Lower lobe of right lung (tissue), 2 donors: ENCODE results near the gene FRMPD4. TPM values are rescaled to one million over a fixed set of nuclear protein-coding genes. Genes with fewer than 3 reads are reported as not detected.

Source experiments
- ATAC-seq, 2 donors: fragments of 200-7000 bp; cut with Tn5 transposase; one replicate each; pipeline ENCODE4 v1.9.1; 2020 to 2022; ENCODE audit warnings: mild to moderate bottlenecking in 2 of 2, moderate library complexity in 2 of 2
- DNase-seq: peaks from one replicate; pipeline ENCODE4 v3.0.0-alpha.2; 2020
- H3K27ac ChIP-seq: fragments of 200-600 bp; one replicate; pipeline ENCODE4 v1.8.0; 2022
- H3K27me3 ChIP-seq: fragments of 200-600 bp; one replicate; pipeline ENCODE4 v1.8.0; 2022; ENCODE audit warnings: low read depth
- H3K36me3 ChIP-seq: fragments of 200-600 bp; one replicate; pipeline ENCODE4 v1.8.0; 2022; ENCODE audit warnings: mild to moderate bottlenecking
- H3K4me1 ChIP-seq: fragments of 200-600 bp; one replicate; pipeline ENCODE4 v1.8.0; 2022
- H3K4me3 ChIP-seq: fragments of 200-600 bp; one replicate; pipeline ENCODE4 v1.8.0; 2022; ENCODE audit warnings: mild to moderate bottlenecking
- H3K9me3 ChIP-seq: fragments of 200-600 bp; one replicate; pipeline ENCODE4 v1.8.0; 2022
- intact Hi-C: fragments of 100-400 bp; cut with DNase I; formaldehyde crosslinking; loops from one replicate; pipeline ENCODE4 v1.11.0; 2022
- total RNA-seq: library from RNA; stranded (reverse); fragmentation: NEBNext Ultra II Directional; extraction: Animal tissue kit (Norgen Biotek cat#: 25700); gene quantifications from one replicate; pipeline ENCODE4 v1.2.1, GENCODE V29; 2021
- TF ChIP-seq, protein P1 (sequence below): fragments of 200-600 bp; IDR thresholded peaks from one replicate; pipeline ENCODE4 v1.8.0; 2022; ENCODE audit warnings: antibody characterized with exemption, mild to moderate bottlenecking
- donor health status: DM: no; HTN: yes; CAD: no; lungs with severe emphysema.

FRMPD4 gene
- total RNA-seq, 1 donor from 2014 or later: 0.15 TPM

DNA sequence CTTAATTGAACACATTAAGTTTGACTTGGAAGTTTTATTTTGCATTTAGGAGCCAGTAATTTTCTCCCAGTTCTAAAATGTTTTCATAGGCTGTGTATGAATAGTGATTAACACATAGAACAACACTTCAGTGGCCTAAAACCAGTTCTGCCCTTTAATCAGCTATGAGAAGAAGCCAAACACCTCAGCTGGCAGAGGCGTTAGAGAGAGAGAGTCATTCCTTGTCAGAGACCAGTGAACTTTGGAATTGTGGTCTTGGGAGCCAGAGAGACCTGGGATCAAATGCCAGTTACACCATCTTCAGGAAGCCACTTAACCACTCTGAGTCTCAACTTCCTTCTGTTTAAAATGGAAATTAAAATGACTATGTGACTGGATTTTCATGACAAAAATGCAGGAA is 613.6 kb downstream of the FRMPD4 start:
- Histone ChIP-seq H3K4me3 (no peak overlapping the region), H3K27ac (no peak overlapping the region), H3K9me3 (no peaks in the 10 kb centered on the region), H3K36me3 (no peaks in the 10 kb centered on the region), H3K4me1 (no peaks in the 10 kb centered on the region), H3K27me3 (no peaks in the 10 kb centered on the region)
- no peak for ATAC-seq
- TF ChIP-seq, protein P1, sequence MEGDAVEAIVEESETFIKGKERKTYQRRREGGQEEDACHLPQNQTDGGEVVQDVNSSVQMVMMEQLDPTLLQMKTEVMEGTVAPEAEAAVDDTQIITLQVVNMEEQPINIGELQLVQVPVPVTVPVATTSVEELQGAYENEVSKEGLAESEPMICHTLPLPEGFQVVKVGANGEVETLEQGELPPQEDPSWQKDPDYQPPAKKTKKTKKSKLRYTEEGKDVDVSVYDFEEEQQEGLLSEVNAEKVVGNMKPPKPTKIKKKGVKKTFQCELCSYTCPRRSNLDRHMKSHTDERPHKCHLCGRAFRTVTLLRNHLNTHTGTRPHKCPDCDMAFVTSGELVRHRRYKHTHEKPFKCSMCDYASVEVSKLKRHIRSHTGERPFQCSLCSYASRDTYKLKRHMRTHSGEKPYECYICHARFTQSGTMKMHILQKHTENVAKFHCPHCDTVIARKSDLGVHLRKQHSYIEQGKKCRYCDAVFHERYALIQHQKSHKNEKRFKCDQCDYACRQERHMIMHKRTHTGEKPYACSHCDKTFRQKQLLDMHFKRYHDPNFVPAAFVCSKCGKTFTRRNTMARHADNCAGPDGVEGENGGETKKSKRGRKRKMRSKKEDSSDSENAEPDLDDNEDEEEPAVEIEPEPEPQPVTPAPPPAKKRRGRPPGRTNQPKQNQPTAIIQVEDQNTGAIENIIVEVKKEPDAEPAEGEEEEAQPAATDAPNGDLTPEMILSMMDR: no peak
- DNase-seq: no peak
- intact Hi-C loops: no loop called here

DNA sequence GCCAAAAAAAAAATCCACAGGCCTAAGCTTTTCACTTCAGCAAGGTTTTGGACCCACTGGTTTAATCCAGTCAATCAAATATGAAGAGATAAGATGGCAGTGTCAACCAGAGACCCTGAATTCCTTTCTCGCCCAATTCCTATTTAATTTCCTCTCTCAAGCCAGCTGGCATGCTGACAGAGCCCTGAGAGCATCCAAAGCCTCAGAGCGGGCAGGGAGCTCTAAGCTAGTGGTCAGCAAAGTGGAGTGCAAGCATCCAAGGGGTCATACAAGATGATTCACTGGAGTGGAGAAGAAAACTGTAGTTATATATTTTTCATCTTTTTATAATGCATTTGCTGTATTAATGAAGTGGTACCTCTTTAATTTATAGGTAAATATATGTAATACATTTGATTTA is 615.1 kb downstream of the FRMPD4 start:
- Histone ChIP-seq H3K27ac (no peak overlapping the region), H3K27me3 (no peaks in the 10 kb centered on the region), H3K4me1 (no peaks in the 10 kb centered on the region), H3K9me3 (no peaks in the 10 kb centered on the region), H3K36me3 (no peaks in the 10 kb centered on the region), H3K4me3 (no peak overlapping the region)
- TF ChIP-seq, protein P1: no peak
- ATAC-seq: no peak
- DNase-seq: no peak
- intact Hi-C loops: no loop called here

GRCh38 chrX:12758291-12758690 is 620.0 kb downstream of the FRMPD4 start:
- ATAC-seq (no peak), DNase-seq (no peak)
- H3K36me3 ChIP-seq: no peaks in the 10 kb centered on the region
- intact Hi-C loops: no loop called here
- no peak overlapping the region for H3K27ac ChIP-seq
- no peaks in the 10 kb centered on the region for H3K4me1 ChIP-seq
- H3K27me3 ChIP-seq: no peaks in the 10 kb centered on the region
- H3K4me3 ChIP-seq: no peak overlapping the region
- TF ChIP-seq, protein P1: no peak
- no peaks in the 10 kb centered on the region for H3K9me3 ChIP-seq

GRCh38 chrX:12767856-12768255 is 629.6 kb downstream of the FRMPD4 start:
- H3K27ac ChIP-seq: no peak overlapping the region
- no peak for DNase-seq
- H3K4me3 ChIP-seq: no peak overlapping the region
- no peaks in the 10 kb centered on the region for H3K9me3 ChIP-seq
- TF ChIP-seq, protein P1: no peak
- no peaks in the 10 kb centered on the region for H3K4me1 ChIP-seq
- no peaks in the 10 kb centered on the region for H3K27me3 ChIP-seq
- intact Hi-C loops: no loop called here
- H3K36me3 ChIP-seq: no peaks in the 10 kb centered on the region
- ATAC-seq: no peak

DNA sequence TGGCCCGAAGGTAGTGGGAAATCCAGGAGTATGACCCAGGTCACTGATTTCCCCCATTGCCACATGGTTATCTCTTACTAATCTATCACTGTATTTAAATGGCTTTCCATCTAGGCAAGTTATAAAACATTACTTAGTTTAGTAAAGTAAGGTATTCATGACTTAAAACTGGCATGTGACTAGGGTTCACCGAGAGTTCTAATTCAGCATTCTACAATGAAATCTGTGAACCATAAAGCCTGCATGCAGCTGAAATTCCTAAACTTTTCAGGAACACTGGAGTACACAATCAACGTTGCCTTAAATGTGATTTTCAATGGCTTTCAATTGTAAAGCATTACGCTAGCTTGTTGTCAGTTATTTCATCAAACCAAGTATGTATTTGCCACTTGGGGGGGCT is 630.2 kb downstream of the FRMPD4 start:
- no peaks in the 10 kb centered on the region for H3K4me1 ChIP-seq
- ATAC-seq (no peak), DNase-seq (no peak)
- H3K27ac ChIP-seq: no peak overlapping the region
- H3K9me3 ChIP-seq: no peaks in the 10 kb centered on the region
- no peaks in the 10 kb centered on the region for H3K36me3 ChIP-seq
- no peaks in the 10 kb centered on the region for H3K27me3 ChIP-seq
- TF ChIP-seq, protein P1: no peak
- intact Hi-C loops: no loop called here
- H3K4me3 ChIP-seq: no peak overlapping the region

GRCh38 chrX:12770440-12770839 is 632.2 kb downstream of the FRMPD4 start:
- no peaks in the 10 kb centered on the region for H3K36me3 ChIP-seq
- no peaks in the 10 kb centered on the region for H3K27me3 ChIP-seq
- TF ChIP-seq, protein P1: peak; percentile 48
- H3K27ac ChIP-seq: no peak overlapping the region
- H3K4me1 ChIP-seq: no peaks in the 10 kb centered on the region
- DNase-seq (no peak), ATAC-seq (peak in 1 of 2 donors; percentile 73)
- no peak overlapping the region for H3K4me3 ChIP-seq
- no peaks in the 10 kb centered on the region for H3K9me3 ChIP-seq
- intact Hi-C loops: no loop called here
